Adrenal gland (tissue), 5 donors: ENCODE data around the gene MINDY3.

Source experiments
- POLR2A ChIP-seq, 2 donors: fragments of 450-650 bp; IDR thresholded peaks; one replicate each; pipeline ENCODE4 v1.6.1; 2017; ENCODE audit warnings: antibody characterized with exemption in 2 of 2, mild to moderate bottlenecking in 2 of 2, moderate library complexity in 1 of 2
- TF ChIP-seq, protein P1 (sequence below), 6 experiments: fragments of 450-650 bp in 4 of 6; fragments of 200-600 bp in 2 of 6; sonication (generic) in 1 of 6; IDR thresholded peaks; 1 replicate in 5 of 6; 2 replicates in 1 of 6; pipeline versions ENCODE4 v1.5.1 to v1.8.0; 2016 to 2021; ENCODE audit warnings: antibody characterized with exemption in 6 of 6, mild to moderate bottlenecking in 2 of 6, moderate library complexity in 1 of 6
- donor health status: DM: no; HTN: no; CAD: no.

DNA sequence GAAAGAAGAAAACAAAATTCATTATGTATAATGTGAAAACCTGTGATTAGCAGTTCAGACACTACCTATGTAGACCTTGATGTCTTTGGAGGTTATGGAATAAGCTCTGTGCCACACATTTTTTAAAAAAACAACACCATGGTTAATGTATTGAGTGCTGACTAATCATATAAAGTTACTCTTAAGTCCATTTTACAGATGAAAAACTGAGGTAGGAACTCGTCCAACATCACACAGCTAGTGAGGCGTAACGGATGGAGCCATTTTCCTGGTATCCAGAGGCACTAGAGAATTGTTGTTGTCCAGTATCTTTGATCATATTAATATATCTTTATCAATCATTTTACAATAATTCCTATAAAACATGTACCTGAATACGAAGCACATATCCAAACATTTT is 67.5 kb downstream of the MINDY3 start:
- TF ChIP-seq, protein P1, sequence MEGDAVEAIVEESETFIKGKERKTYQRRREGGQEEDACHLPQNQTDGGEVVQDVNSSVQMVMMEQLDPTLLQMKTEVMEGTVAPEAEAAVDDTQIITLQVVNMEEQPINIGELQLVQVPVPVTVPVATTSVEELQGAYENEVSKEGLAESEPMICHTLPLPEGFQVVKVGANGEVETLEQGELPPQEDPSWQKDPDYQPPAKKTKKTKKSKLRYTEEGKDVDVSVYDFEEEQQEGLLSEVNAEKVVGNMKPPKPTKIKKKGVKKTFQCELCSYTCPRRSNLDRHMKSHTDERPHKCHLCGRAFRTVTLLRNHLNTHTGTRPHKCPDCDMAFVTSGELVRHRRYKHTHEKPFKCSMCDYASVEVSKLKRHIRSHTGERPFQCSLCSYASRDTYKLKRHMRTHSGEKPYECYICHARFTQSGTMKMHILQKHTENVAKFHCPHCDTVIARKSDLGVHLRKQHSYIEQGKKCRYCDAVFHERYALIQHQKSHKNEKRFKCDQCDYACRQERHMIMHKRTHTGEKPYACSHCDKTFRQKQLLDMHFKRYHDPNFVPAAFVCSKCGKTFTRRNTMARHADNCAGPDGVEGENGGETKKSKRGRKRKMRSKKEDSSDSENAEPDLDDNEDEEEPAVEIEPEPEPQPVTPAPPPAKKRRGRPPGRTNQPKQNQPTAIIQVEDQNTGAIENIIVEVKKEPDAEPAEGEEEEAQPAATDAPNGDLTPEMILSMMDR (IDR thresholded peaks at IDR 0.05), result no peak
- TF ChIP-seq POLR2A (IDR thresholded peaks at IDR 0.05), result no peak
